Left hindlimb (tissue), 1 donor: ENCODE measurements around the gene DMRT3.
A peak's percentile ranks its signal among the peaks of the same experiment; 100 is the strongest.
"Not testable (repeated sequence)": the region's sequence is repeated elsewhere in the genome, so short reads cannot be mapped to it uniquely, and the experiment has no call there.

Experiments
- DNase-seq: peaks from one replicate; pipeline ENCODE4 v3.0.0-alpha.2; 2018

DMRT3 gene

DNA sequence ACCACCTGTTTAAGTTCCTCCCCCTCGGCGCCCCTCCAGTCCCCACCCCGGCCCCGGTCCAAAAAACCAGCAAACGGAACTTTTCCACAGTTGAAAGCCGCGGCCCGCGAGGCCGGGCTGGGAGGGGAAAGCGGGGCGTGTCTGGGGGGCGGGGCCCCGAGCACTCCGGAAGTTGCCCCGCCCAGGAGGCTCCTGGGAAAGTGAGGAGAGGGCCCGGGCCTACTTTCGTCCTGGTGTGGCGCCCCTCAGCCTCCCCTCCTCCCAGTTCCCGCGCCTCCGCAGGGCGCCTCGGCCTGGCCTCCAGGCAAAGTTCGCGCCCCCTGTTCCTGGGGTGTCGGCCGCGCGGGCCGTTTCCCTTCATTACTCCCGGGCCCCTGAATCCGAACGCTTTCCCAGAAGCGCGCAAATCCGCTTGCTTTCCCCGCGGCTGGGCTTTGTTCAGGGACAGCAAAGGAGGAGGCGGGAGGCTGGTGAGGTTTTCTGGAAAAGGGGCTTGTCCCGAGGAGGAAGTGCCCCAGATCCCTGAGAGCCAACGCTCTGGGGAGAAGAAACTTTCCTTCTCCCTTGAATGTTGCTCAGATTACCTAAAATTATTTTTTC is 4.5 kb upstream of the DMRT3 start:
- DNase-seq: peak; percentile 56

DNA sequence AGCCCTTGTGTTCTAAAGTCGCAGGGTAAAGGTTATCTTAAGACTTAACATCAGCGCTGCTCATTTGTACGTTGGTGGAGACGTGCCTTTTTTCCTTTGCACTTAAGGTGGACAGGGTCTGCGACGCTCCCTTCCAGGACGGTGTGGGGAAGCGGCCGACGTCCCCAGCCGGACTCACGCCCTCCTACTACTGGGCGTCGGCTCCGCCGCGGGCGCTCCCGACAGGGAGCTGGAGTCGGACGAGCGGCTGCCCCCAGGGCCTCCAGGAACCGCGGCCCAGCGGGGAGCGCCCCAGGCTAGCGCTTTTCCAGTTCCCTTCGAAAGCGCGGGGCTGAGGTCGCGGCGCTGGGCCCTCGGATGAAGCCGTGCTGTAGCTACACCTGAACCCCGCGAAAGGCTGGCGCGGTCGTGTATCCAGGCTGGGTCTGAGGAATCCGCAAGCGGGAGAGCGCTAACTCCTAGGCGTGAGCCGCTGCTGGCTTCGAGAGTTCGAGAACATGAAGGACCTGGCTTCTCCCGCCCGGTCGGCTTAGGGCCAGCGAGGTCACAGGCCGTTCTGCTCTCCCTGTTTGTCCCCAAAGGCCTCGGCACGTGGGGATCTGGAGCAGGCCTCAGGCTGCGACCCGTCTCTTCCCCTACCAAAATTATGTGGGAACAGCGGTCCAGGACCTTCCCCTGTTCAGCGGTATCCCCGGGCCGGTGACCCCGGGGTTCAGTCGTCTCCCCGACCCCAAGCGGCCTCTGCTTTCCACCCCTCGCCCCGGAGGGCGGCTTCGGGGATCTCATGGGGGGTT is 3.8 kb upstream of the DMRT3 start:
- DNase-seq: no peak

DNA sequence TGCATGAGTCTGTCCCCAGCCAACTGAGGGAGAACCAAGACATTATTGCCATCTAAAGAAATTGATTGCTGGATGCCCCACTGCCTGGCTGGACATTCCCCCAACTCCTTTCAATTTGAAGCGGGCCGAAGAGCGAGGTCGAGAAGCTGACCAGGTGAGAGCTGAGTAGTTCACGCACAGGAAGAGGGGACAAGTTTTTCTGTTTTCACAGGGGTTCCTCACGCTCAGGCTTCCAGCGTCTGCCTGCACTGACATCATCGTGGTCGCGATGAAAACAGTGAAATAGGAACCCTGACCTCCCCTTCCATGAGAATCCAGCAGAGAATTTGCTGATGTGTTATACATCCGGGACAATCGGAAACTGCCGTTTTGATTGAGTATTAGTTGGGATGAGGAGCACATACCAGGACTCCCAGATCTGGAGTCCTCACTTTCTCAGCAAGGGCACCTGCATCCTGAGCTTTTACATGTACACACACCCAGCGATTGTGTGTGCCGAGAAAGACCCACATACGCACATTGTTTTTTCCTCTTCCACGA is 3.1 kb upstream of the DMRT3 start:
- no peak for DNase-seq

DNA sequence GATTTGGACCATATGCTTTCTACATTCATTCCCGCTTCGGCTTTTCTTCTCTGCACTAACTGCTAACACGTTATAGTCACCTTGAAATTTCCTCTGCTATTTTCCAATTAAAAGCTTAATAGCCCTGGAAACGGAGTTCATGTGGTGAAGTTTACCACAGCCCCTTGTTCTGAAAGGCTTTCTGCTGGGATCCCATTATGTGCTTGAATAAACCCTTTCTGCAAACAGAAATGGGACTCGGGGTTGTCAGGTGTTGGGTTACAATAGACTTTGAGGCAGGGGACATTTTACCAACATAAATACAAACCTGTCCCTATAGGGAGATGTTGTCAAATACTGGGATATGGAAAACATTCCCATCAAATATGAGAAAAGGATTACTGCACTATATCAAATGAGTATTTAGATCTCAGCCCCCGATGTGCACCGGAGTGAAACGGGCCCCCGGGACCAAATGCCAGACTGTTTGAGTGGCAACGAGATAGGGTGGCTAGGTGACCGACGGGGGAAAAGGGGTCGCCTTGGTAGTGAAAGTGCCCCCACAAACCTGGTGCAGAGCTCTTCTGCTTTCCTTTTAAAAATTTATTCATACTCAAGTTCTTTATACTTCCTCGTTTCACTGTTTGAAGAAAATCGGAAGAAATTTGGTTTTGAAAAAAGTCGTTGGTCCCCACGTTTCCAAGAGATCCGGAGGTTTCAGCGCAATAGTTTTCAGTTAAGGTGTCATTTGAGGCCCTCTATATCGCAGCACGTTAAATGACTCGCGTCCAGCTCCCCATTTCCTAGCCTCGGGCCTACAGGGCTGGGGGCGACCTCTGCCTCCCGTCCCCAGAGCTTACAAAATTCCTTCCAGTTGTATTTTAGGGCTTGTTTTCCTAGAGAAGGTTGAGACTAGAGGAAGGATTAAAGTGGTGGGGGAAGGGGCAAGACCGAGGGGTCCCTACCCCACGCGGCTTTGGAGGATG is 2.1 kb upstream of the DMRT3 start:
- no peak for DNase-seq

DNA sequence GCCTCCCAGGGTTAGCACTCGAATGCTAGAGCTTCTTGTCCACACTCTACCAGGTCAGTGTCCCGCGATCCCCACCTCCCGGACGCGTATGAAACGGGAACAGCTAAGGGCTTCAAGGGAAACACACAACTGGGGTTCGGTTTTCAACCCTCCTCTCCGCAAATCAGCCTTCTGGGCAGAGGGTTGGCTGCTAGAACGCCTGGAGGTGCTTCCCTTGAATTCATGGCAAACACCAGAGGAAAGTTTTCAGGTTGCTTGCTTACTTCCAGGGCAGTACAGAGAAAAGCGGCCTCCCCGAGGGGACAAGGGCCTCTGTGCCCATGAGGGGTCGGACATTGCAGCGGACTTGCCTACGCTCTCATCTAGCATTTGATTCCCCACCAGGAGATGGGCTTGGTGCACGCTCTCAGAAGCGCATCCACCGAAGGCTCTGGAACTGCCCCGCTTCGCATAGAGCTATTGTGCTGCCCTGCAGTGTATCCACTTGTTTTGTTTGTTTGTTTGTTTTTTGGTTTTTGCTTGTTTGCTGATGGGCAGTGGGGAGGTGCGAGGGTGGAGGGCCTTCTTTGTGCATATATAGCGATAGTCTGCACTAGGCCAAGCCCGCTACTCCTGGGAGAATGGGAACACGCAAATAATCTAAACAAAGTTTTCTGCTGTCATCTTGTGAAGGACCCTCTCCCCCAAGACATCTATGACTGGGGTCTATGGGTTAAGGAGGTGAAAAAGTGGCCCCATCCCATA is 1.3 kb upstream of the DMRT3 start:
- DNase-seq: no peak

DNA sequence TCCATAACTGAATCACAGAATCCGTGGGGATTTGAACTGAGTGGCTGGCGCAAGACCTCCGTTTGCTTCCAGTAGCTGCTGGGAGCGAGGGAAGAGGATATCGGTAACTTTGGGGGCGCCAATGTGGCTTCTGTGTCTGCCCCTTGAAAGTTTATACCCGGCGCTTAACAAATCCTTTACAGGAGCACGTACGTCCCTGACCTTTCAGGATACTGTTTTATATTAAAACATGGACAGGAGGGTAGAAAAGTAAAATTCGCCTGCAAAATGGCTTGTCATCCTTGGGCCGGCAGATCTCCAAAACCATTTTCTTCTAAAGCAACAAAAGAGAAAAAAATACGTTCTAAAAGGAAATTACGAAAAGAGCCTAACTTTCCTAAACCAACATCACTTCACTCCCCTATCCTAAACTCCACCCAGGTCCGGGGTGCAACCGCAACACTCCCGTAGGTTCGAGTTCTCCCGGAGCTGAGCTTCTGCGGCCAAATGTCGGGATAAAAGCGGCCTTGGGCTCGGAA is 656 bp upstream of the DMRT3 start:
- DNase-seq: no peak

DNA sequence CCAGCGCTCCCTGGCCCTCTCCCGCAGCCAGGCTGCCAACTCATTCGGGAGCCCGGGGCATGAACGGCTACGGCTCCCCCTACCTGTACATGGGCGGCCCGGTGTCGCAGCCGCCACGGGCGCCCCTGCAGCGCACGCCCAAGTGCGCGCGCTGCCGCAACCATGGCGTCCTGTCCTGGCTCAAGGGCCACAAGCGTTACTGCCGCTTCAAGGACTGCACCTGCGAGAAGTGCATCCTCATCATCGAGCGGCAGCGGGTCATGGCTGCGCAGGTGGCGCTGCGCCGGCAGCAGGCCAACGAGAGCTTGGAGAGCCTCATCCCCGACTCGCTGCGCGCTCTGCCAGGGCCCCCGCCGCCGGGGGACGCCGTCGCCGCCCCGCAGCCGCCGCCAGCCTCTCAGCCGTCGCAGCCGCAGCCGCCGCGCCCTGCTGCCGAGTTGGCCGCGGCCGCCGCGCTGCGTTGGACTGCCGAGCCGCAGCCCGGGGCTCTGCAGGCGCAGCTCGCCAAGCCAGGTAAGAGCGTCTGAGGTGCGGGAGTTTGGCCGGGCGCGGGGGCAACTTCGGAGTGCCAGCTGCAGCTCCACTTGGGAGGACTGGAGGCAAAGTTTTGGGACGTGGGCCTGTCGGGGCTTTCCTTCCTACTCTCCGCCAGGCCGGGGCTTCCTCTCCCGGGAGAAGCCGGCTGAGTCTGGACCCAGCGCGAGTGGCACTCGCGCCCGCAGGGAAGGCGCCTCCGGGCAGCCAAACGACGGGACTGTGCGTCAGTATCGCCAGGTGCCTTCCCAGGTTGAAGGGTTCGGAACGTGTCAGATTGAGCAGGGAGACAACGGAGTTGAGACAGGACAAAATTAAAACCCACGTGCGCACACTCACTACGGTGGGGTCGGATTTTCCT is 735 bp downstream of the DMRT3 start:
- no peak for DNase-seq

DNA sequence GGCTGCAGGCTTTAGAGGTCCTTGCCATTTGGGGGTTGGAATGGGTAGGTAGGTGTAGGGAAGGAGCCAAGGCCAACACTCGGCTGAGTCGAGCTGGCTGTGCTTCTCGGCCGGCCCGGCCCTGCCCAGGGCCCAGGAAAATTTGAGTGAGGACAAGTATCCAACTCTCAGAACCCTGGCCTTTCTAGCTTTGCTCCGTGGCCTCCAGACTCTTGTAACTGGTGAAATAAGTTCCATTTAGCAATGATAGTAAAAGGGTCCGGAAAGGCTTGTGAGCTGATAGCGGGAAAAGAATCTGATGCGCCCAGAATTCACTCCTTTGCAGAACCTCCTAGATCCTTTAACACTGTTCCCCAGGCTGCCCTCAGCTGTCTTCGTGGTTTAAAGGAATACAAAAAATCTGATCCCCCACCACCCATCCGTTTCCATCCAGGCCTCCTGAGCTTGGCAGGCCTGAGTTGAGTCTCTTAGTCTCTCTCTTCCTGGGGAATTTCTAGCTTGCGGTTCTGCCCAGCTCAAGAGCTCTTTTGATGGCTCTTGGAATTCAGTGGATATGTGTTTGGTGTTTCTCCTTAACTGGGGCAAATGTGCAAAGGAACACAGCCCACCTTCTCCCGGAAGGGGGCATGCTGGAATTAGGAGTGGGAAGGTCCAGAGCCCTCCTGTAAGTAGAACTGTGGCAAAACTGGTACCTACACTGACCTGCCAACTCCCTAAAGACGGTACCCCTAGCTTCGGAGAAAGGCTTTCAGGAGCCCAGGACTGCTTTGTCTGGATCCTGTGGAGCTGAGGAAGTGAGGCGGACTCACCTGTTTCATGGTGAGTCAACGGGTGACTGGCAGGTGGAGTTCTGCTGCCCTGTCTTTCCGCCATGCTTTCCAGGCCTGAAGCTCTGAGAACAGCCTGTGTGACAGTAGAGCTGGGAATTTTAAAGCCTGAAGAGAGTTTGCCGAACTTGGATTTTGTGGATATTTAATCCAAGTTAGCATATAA is 1.7 kb downstream of the DMRT3 start:
- DNase-seq: no peak

DNA sequence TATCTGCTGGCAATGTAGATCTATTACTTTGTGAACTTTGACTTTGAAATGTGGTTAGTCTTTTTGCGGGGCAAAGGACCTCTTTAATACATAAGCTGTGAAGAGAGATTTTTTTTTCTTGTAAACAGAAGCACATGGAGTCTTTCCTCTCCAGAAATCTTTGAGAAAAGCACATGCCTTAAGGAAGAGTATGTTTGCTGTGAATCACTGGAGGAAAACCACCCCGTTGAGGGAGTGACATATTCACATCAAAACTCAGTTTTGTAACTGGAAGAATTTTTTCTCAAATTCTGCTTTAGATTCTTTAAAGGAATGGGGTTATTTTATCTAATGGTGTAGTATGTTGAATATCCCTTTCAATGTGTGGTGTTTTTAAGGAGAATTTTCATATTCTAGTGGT is 3.5 kb downstream of the DMRT3 start:
- no peak for DNase-seq

DNA sequence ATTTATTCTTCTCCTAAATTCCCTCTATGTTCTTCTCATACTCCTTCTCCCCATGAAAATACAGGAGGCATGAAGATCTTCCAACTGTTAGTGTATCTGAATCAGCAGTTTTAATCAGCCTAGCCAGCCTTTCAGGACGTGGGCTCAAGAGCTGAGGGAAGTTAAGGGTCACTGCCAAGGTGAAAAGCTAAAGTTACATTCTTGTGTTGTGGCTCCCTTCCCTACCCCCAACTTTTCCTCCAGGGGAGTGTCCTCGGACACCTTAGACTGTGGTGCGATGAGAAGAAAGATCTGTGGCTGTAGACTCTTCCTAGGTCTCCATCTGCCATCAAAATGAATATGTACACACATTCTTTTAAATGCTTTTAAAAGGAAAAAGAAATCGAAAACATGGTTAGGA is 4.2 kb downstream of the DMRT3 start:
- no peak for DNase-seq

DNA sequence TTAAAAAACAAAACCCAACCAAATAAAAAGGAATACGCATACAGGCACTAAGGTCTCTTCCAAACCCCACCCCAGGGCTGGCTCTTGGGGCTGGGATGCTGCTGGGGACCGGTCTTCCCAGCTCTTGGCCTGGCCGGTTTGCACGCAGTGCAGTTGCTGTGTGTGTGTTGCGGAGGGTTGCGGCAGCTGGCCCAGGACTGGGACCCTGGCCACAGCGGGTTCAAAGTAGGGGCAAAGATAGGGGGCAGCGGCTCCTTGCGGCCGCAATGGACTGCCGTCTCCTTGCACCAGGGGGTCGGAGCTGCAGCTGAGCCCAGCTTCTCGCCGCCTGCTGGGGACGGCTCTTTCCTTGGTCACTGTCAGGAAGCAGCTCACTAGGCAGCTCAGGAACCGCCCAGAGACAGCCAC is 5.0 kb downstream of the DMRT3 start:
- DNase-seq: no peak

DNA sequence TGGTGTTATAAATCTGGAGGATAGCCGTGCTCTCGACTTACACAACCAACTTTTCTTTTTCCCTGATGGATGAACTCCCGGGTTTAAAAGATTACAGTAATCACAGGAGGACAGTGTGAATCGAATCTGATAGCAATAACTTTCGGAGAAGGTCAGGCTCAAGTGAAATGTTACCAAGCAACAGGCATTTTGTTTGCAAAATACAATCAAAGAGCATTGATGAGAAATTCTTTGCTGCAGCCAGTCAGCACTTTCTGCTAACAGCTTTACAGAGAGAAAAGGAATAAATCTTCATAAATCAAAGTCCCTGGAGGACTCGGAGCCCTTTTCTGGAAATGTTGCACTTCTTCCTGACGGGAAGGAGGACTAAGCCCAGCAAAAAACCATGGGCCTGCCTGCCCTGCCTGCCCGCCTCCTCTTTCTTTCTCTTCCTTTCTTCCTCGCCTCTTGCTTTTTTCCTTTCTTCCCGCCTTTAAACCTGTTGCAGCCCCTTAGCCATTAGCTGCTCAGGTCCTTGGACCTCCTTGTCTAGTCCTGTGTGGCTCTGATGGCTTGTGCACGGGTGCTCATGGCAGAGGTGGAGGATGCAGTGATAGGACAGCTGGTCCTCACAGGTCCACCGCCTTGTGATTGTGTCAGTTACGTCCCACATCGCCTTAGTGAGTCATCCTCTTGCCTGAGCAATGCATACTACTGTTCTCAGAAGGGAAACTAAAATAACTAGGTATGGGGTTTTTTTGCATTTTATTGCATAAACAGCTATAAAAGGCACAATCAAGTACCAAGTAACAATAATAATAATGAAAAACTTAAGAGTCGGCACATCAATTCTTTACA is 6.2 kb downstream of the DMRT3 start:
- DNase-seq: no peak

DNA sequence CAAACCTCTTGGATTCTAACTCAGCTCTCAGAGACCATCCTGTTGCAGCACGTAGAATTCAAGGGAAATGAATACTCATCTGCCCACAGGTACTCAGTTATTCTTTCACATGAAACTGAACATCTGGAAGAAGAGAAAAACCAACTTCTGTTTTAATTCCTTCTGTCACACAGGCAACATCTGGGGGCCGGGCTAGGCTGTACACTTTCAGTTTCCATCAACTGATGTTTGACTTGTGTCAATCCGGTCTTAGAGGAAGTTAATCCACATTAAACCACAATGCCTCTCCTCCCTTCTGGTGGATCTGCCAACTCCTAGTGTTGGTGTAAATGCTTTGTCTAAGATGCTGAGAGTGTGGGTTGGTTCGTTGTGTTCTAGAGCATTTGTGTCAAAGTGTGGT is 17.6 kb downstream of the DMRT3 start:
- no peak for DNase-seq

DNA sequence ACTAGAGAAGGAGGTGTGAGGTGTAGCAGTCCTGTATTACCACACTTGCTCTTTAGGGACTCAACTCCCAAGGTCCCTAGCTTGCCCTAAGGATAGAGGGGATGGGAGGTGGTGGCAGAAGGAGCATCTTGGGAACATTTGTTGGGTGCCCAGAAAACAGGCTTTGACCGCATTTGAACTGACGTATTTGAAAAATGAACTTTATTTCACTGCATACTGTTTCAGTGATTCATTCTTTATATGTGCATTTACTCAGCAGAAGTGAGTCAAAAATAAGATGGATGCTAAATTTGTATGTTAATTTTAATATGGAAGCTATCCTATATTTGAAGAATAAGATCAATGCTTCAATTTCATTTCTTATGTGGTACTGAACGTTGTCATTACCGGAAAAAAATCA is 18.7 kb downstream of the DMRT3 start:
- no peak for DNase-seq

DNA sequence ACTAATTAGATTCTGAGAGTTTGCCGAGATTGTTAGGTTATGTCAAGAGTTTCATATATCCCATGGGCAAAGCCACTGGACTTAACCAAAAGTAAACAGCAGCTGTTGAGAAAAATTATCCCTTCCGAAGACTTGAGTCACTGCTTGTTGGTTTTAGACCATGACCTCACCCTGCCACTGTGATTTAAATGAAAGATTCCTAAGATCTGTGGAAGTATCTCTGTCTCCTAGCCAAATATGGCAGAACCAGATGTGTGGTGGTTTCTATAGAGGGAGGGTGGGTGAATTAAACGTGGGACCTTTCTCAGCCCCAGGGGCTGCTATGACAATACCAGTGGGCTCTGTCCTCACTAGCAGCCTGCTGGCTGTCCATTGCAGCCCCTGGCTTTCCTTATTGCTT is 19.3 kb downstream of the DMRT3 start:
- no peak for DNase-seq

DNA sequence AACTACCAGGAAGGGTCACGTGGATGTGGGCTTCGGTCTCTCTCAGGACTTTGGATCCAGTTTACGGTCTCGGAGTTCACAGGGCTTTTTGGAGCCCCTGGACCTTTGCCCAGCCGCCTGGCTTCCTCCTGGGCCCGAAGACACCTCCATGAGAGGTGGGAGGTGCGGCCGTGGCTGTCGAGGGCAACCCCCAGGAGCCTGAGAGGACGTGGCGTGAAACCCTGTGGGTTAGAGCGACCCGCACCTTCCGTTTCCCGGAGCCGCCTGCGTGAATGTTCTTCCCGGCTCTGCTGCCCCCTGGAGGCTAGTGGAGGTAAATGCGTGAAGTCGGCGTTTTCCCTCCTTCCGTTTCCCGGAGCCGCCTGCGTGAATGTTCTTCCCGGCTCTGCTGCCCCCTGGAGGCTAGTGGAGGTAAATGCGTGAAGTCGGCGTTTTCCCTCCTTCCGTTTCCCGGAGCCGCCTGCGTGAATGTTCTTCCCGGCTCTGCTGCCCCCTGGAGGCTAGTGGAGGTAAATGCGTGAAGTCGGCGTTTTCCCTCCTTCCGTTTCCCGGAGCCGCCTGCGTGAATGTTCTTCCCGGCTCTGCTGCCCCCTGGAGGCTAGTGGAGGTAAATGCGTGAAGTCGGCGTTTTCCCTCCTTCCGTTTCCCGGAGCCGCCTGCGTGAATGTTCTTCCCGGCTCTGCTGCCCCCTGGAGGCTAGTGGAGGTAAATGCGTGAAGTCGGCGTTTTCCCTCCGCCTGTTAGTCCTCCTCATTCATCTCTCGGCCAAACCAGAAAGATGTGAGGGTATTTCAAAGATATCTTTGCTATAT is 22.1 kb downstream of the DMRT3 start:
- DNase-seq: not testable (repeated sequence)

DNA sequence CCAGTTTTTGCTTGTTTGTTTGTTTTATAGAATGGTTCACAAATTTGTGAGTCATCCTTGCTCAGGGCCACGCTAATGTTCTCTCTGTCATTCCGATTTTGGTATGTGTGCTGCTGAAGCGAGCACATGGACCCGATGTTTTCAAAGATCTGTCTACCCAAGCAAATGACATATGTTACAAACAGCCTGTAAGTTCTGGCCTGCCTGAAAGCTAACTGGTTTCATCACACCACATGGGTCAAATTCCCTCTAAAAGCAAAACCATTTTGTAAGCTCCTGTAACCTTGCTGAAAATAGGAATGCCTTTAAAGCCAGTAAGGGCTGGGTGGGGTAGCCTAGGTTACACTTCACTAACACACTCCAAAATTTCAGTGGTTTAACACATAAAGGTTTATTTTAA is 25.4 kb downstream of the DMRT3 start:
- DNase-seq: no peak

DNA sequence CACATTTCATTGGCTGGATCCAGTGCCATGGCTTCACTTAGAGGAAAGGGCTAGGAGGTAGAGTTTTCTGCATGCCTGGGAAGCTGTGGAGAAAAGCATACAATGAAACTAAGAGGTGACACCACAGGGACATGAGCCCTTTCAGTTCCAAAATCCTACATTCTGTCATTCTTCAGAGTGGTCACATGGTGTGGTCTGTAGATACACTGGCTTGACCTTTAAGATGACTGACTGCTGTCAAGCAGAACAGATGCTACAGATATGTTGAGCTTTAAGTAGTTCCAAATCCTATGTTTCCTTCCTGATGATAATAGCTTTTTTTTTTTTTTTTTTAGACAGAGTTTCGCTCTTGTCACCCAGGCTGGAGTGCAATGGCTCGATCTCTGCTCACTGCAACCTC is 26.2 kb downstream of the DMRT3 start:
- DNase-seq: no peak
